GM23338 (cell line): ENCODE results near the gene TTLL8. TPM values are rescaled to one million over a fixed set of nuclear protein-coding genes. Genes with fewer than 3 reads are reported as not detected.

Experiments used
- ATAC-seq: fragments of 200-7000 bp; cut with Tn5 transposase; 3 replicates; pipeline ENCODE4 v1.9.1; 2020
- DNase-seq: peaks from one replicate; pipeline ENCODE4 v3.0.0-alpha.2; 2015; ENCODE audit warnings: low spot score
- H2AFZ ChIP-seq: fragments of 200-600 bp; sonication (generic); 2 replicates; pipeline ENCODE4 v1.8.0; 2016; ENCODE audit warnings: antibody characterized with exemption, mild to moderate bottlenecking, moderate library complexity
- H3F3A ChIP-seq: fragments of 200-600 bp; sonication (generic); replicated peaks from 2 replicates; pipeline ENCODE4 v1.8.0; 2017; ENCODE audit warnings: antibody characterized with exemption, mixed run types, low read depth
- H3K27ac ChIP-seq: fragments of 200-600 bp; sonication (generic); 2 replicates; pipeline ENCODE4 v1.6.1; 2016; ENCODE audit warnings: low read depth
- H3K27me3 ChIP-seq: fragments of 200-600 bp; sonication (generic); 2 replicates; pipeline ENCODE4 v1.8.0; 2016; ENCODE audit warnings: mild to moderate bottlenecking, mixed run types, moderate library complexity; ENCODE audit not compliant: insufficient read depth
- H3K36me3 ChIP-seq: fragments of 200-600 bp; sonication (generic); 2 replicates; pipeline ENCODE4 v1.8.0; 2016; ENCODE audit warnings: mild to moderate bottlenecking; ENCODE audit not compliant: insufficient read depth
- H3K4me1 ChIP-seq: fragments of 200-600 bp; sonication (generic); 2 replicates; pipeline ENCODE4 v1.8.0; 2016; ENCODE audit warnings: mild to moderate bottlenecking, moderate library complexity; ENCODE audit not compliant: insufficient read depth
- H3K4me2 ChIP-seq: fragments of 200-600 bp; sonication (generic); 2 replicates; pipeline ENCODE4 v1.7.1; 2017; ENCODE audit warnings: mixed run types
- H3K4me3 ChIP-seq: fragments of 200-600 bp; sonication (generic); 2 replicates; pipeline ENCODE4 v1.6.1; 2016; ENCODE audit warnings: mixed run types
- H3K79me2 ChIP-seq: fragments of 200-600 bp; sonication (generic); replicated peaks from 2 replicates; pipeline ENCODE4 v1.8.0; 2017; ENCODE audit warnings: mild to moderate bottlenecking; ENCODE audit not compliant: insufficient read depth
- H3K9me2 ChIP-seq: fragments of 200-600 bp; sonication (generic); 2 replicates; pipeline ENCODE4 v1.8.0; 2017; ENCODE audit not compliant: insufficient read depth
- H4K20me1 ChIP-seq: fragments of 200-600 bp; sonication (generic); replicated peaks from 2 replicates; pipeline ENCODE4 v1.8.0; 2017; ENCODE audit warnings: mild to moderate bottlenecking; ENCODE audit not compliant: insufficient read depth
- H3K27ac Mint-ChIP-seq: 2 replicates; pipeline ENCODE4 v1.8.0; 2020; ENCODE audit warnings: inconsistent platforms, mild to moderate bottlenecking, moderate library complexity, mixed read lengths
- H3K27me3 Mint-ChIP-seq: 3 replicates; pipeline ENCODE4 v1.8.0; 2022; ENCODE audit warnings: low read depth, mild to moderate bottlenecking, moderate library complexity, mixed read lengths, inconsistent platforms; ENCODE audit not compliant: insufficient read depth, poor library complexity
- H3K36me3 Mint-ChIP-seq: 3 replicates; pipeline ENCODE4 v1.8.0; 2021; ENCODE audit warnings: low read depth, mild to moderate bottlenecking, inconsistent platforms, moderate library complexity, mixed read lengths
- H3K4me1 Mint-ChIP-seq: 3 replicates; pipeline ENCODE4 v1.8.0; 2020; ENCODE audit warnings: mild to moderate bottlenecking, inconsistent platforms, mixed read lengths
- H3K4me3 Mint-ChIP-seq: 3 replicates; pipeline ENCODE4 v1.8.0; 2021; ENCODE audit warnings: moderate library complexity, mild to moderate bottlenecking, inconsistent platforms, mixed read lengths
- H3K9me3 Mint-ChIP-seq: 3 replicates; pipeline ENCODE4 v1.8.0; 2020; ENCODE audit warnings: moderate library complexity, mild to moderate bottlenecking, inconsistent platforms, mixed read lengths
- POLR2AphosphoS5 ChIP-seq: IDR thresholded peaks from 2 replicates; pipeline ENCODE4 v1.6.1; 2016; ENCODE audit warnings: antibody characterized with exemption, low read depth
- polyA plus RNA-seq: library from polyadenylated mRNA; unstranded; fragments of >200 nt; fragmentation: Nextera tagmentation; extraction: Ambion mirVana; gene quantifications from 2 replicates; pipeline ENCODE4 v1.2.1, GENCODE V29; 2016
- total RNA-seq: library from RNA; depleted of rRNA; stranded (reverse); fragments of >200 nt; shearing (Covaris generic); gene quantifications from 2 replicates; pipeline ENCODE4 v1.2.3, GENCODE V29; 2014
- TF ChIP-seq, protein P1 (sequence below): fragments of 250-450 bp; sonication (Bioruptor Pico); IDR thresholded peaks from 2 replicates; pipeline ENCODE4 v1.5.0; 2020; ENCODE audit warnings: mild to moderate bottlenecking, moderate library complexity
- TF ChIP-seq, protein P2 (sequence below): IDR thresholded peaks from one replicate; pipeline ENCODE4 v1.6.1; 2018; ENCODE audit warnings: antibody characterized with exemption; ENCODE audit not compliant: unreplicated experiment

TTLL8 gene
- total and polyA plus RNA-seq, 2 experiments from 2014 or later: not detected

DNA sequence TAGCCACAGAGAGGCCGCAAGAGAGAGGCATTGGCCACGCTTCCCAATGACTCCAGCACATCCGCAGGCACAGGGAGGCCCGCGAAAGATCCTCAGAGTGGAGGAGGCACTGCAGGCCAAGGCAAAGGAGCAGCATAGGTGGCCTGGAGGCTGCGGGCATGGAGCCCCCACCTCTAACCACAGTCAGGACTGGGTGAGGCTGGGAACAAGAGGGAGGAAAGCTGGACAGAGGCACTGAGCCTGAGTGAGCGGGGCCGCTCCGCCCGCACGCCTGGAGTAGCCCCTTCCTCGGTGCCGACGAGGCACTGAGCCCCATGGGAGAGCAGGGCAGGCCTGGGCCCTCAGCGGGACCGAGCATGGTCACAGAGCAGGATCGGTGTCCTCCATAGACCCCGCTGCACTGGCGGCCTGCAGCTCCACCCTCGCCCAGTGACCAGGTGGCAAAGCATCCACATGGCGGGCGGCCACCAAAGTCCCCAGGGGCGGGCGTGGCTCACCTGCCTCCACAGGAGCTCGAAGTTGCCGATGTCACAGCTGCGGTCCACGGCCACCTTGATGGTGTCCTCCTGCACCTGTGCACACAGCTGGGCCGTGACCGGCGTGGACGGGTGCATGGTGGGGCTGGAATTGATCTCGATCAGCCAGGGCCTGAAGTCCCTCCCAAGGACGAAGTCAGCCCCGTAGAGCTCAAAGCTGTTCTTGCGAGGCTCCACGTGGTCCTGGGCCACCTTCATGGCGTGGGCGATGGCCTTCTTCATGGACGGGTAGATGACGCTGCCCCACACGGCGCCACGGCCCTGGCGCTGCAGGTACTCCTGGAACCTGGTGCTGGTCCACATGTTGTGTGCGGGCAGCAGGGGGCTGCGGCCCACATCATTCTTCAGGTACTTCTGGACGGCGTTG lies 26.7 kb downstream of the TTLL8 start:
- no peak overlapping the region for H3K4me3 Mint-ChIP-seq
- H3K36me3 ChIP-seq: no peaks in the 10 kb centered on the region
- H3K27ac ChIP-seq: no peak overlapping the region

More for the DNA sequence above, 26.7 kb downstream of the TTLL8 start:
- H3K4me2 ChIP-seq: no peak overlapping the region
- no peak for DNase-seq
- no peaks in the 10 kb centered on the region for H4K20me1 ChIP-seq
- no peaks in the 10 kb centered on the region for H3K36me3 Mint-ChIP-seq
- peaks cover 17% of the 10 kb centered on the region; the same call in 1 of the 2 replicates for H3K27me3 ChIP-seq
- no peaks in the 10 kb centered on the region for H3K9me2 ChIP-seq
- no peaks in the 10 kb centered on the region for H3K4me1 ChIP-seq
- no peaks in the 10 kb centered on the region for H3K79me2 ChIP-seq
- no peaks in the 10 kb centered on the region for H3K9me3 Mint-ChIP-seq
- no peak for ATAC-seq
- no peaks in the 10 kb centered on the region for H3F3A ChIP-seq
- no peaks in the 10 kb centered on the region for H3K4me1 Mint-ChIP-seq
- peaks cover 18% of the 10 kb centered on the region for H3K27me3 Mint-ChIP-seq
- TF ChIP-seq, protein P1, sequence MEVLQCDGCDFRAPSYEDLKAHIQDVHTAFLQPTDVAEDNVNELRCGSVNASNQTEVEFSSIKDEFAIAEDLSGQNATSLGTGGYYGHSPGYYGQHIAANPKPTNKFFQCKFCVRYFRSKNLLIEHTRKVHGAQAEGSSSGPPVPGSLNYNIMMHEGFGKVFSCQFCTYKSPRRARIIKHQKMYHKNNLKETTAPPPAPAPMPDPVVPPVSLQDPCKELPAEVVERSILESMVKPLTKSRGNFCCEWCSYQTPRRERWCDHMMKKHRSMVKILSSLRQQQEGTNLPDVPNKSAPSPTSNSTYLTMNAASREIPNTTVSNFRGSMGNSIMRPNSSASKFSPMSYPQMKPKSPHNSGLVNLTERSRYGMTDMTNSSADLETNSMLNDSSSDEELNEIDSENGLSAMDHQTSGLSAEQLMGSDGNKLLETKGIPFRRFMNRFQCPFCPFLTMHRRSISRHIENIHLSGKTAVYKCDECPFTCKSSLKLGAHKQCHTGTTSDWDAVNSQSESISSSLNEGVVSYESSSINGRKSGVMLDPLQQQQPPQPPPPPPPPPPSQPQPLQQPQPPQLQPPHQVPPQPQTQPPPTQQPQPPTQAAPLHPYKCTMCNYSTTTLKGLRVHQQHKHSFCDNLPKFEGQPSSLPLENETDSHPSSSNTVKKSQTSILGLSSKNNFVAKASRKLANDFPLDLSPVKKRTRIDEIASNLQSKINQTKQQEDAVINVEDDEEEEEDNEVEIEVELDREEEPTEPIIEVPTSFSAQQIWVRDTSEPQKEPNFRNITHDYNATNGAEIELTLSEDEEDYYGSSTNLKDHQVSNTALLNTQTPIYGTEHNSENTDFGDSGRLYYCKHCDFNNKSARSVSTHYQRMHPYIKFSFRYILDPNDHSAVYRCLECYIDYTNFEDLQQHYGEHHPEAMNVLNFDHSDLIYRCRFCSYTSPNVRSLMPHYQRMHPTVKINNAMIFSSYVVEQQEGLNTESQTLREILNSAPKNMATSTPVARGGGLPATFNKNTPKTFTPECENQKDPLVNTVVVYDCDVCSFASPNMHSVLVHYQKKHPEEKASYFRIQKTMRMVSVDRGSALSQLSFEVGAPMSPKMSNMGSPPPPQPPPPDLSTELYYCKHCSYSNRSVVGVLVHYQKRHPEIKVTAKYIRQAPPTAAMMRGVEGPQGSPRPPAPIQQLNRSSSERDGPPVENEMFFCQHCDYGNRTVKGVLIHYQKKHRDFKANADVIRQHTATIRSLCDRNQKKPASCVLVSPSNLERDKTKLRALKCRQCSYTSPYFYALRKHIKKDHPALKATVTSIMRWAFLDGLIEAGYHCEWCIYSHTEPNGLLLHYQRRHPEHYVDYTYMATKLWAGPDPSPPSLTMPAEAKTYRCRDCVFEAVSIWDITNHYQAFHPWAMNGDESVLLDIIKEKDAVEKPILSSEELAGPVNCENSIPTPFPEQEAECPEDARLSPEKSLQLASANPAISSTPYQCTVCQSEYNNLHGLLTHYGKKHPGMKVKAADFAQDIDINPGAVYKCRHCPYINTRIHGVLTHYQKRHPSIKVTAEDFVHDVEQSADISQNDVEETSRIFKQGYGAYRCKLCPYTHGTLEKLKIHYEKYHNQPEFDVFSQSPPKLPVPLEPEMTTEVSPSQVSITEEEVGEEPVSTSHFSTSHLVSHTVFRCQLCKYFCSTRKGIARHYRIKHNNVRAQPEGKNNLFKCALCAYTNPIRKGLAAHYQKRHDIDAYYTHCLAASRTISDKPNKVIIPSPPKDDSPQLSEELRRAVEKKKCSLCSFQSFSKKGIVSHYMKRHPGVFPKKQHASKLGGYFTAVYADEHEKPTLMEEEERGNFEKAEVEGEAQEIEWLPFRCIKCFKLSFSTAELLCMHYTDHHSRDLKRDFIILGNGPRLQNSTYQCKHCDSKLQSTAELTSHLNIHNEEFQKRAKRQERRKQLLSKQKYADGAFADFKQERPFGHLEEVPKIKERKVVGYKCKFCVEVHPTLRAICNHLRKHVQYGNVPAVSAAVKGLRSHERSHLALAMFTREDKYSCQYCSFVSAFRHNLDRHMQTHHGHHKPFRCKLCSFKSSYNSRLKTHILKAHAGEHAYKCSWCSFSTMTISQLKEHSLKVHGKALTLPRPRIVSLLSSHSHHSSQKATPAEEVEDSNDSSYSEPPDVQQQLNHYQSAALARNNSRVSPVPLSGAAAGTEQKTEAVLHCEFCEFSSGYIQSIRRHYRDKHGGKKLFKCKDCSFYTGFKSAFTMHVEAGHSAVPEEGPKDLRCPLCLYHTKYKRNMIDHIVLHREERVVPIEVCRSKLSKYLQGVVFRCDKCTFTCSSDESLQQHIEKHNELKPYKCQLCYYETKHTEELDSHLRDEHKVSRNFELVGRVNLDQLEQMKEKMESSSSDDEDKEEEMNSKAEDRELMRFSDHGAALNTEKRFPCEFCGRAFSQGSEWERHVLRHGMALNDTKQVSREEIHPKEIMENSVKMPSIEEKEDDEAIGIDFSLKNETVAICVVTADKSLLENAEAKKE (CRISPR knock-in tag): no peak
- TF ChIP-seq POLR2AphosphoS5: no peak
- TF ChIP-seq, protein P2, sequence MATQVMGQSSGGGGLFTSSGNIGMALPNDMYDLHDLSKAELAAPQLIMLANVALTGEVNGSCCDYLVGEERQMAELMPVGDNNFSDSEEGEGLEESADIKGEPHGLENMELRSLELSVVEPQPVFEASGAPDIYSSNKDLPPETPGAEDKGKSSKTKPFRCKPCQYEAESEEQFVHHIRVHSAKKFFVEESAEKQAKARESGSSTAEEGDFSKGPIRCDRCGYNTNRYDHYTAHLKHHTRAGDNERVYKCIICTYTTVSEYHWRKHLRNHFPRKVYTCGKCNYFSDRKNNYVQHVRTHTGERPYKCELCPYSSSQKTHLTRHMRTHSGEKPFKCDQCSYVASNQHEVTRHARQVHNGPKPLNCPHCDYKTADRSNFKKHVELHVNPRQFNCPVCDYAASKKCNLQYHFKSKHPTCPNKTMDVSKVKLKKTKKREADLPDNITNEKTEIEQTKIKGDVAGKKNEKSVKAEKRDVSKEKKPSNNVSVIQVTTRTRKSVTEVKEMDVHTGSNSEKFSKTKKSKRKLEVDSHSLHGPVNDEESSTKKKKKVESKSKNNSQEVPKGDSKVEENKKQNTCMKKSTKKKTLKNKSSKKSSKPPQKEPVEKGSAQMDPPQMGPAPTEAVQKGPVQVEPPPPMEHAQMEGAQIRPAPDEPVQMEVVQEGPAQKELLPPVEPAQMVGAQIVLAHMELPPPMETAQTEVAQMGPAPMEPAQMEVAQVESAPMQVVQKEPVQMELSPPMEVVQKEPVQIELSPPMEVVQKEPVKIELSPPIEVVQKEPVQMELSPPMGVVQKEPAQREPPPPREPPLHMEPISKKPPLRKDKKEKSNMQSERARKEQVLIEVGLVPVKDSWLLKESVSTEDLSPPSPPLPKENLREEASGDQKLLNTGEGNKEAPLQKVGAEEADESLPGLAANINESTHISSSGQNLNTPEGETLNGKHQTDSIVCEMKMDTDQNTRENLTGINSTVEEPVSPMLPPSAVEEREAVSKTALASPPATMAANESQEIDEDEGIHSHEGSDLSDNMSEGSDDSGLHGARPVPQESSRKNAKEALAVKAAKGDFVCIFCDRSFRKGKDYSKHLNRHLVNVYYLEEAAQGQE: no peak
- no peak overlapping the region for H2AFZ ChIP-seq
- no peak overlapping the region for H3K4me3 ChIP-seq
- no peak overlapping the region for H3K27ac Mint-ChIP-seq
